GM23248 (cell line): Measurements from ENCODE around the gene RPL39L. TPM values are rescaled to one million over a fixed set of nuclear protein-coding genes. Genes with fewer than 3 reads are reported as not detected.

Experiments
- DNase-seq: peaks from one replicate; pipeline ENCODE4 v3.0.0-alpha.2; 2015
- H2AFZ ChIP-seq: fragments of 200-600 bp; sonication (generic); 2 replicates; pipeline ENCODE4 v1.6.1; 2016; ENCODE audit warnings: antibody characterized with exemption
- H3F3A ChIP-seq: fragments of 200-600 bp; sonication (generic); 2 replicates; pipeline ENCODE4 v1.6.1; 2016; ENCODE audit warnings: mild to moderate bottlenecking, antibody characterized with exemption, mixed run types; ENCODE audit not compliant: insufficient read depth
- H3K27ac ChIP-seq: fragments of 200-600 bp; sonication (generic); 2 replicates; pipeline ENCODE4 v1.5.1; 2016; ENCODE audit warnings: mild to moderate bottlenecking
- H3K27me3 ChIP-seq: fragments of 200-600 bp; sonication (generic); replicated peaks from 2 replicates; pipeline ENCODE4 v1.6.1; 2016; ENCODE audit warnings: mild to moderate bottlenecking; ENCODE audit not compliant: insufficient read depth
- H3K36me3 ChIP-seq: fragments of 200-600 bp; sonication (generic); 2 replicates; pipeline ENCODE4 v1.6.1; 2016; ENCODE audit warnings: low read depth, mild to moderate bottlenecking
- H3K4me1 ChIP-seq: fragments of 200-600 bp; sonication (generic); 2 replicates; pipeline ENCODE4 v1.6.1; 2016; ENCODE audit warnings: mild to moderate bottlenecking; ENCODE audit not compliant: insufficient read depth
- H3K4me2 ChIP-seq: fragments of 200-600 bp; sonication (generic); one replicate; pipeline ENCODE4 v1.6.1; 2016; ENCODE audit warnings: mild to moderate bottlenecking; ENCODE audit not compliant: unreplicated experiment
- H3K4me3 ChIP-seq: fragments of 200-600 bp; sonication (generic); 2 replicates; pipeline ENCODE4 v1.5.1; 2016; ENCODE audit warnings: mild to moderate bottlenecking
- H3K79me2 ChIP-seq: fragments of 200-600 bp; sonication (generic); 2 replicates; pipeline ENCODE4 v1.6.1; 2016; ENCODE audit warnings: mild to moderate bottlenecking; ENCODE audit not compliant: insufficient read depth
- H3K9ac ChIP-seq: fragments of 200-600 bp; sonication (generic); 2 replicates; pipeline ENCODE4 v1.6.1; 2016; ENCODE audit warnings: mild to moderate bottlenecking
- H3K9me2 ChIP-seq: fragments of 200-600 bp; sonication (generic); 2 replicates; pipeline ENCODE4 v1.6.1; 2016; ENCODE audit warnings: mixed run types, mild to moderate bottlenecking, moderate library complexity; ENCODE audit not compliant: insufficient read depth
- H3K9me3 ChIP-seq: fragments of 200-600 bp; sonication (generic); one replicate; pipeline ENCODE4 v1.6.1; 2017; ENCODE audit warnings: low read depth
- H4K20me1 ChIP-seq: fragments of 200-600 bp; sonication (generic); 2 replicates; pipeline ENCODE4 v1.6.0; 2016; ENCODE audit not compliant: insufficient read depth
- EZH2 ChIP-seq: fragments of 200-600 bp; sonication (generic); IDR thresholded peaks from 2 replicates; pipeline ENCODE4 v1.6.1; 2018; ENCODE audit warnings: antibody characterized with exemption, mild to moderate bottlenecking; ENCODE audit not compliant: insufficient read depth, poor library complexity, severe bottlenecking
- EZH2phosphoT487 ChIP-seq: fragments of 200-600 bp; sonication (generic); IDR thresholded peaks from 2 replicates; pipeline ENCODE4 v1.6.1; 2018; ENCODE audit warnings: antibody characterized with exemption, moderate library complexity, mild to moderate bottlenecking, low read depth; ENCODE audit not compliant: insufficient read depth
- WGBS, 2 experiments: methylation state at CpG; one replicate each; pipeline ENCODE4 v1.1.6; 2015 to 2017; ENCODE audit warnings: low lambda C conversion rate in 2 of 2, low coverage in 1 of 2; ENCODE audit errors: missing lambda C conversion rate in 2 of 2; 5-methylcytosine and 5-hydroxymethylcytosine counted together
- in situ Hi-C: fragments of 300-500 bp; cut with MboI; formaldehyde crosslinking; loops from 2 replicates; pipeline ENCODE4 v1.15.0; 2020
- polyA plus RNA-seq: library from polyadenylated mRNA; unstranded; fragments of >200 nt; fragmentation: Nextera tagmentation; extraction: Ambion mirVana; gene quantifications from 2 replicates; pipeline ENCODE4 v1.2.1, GENCODE V29; 2016
- total RNA-seq: library from RNA; depleted of rRNA; stranded (reverse); fragments of >200 nt; shearing (Covaris generic); gene quantifications from 2 replicates; pipeline ENCODE4 v1.2.3, GENCODE V29; 2014

The RPL39L gene
- total and polyA plus RNA-seq, 2 experiments from 2014 or later = 12.8 to 22.0 TPM

GRCh38 chr3:187102073-187102634, 37.1 kb downstream of the RPL39L start:
- in situ Hi-C loops = no loop called here
- DNase-seq = peak; percentile 2
- H3K4me2 ChIP-seq = peak overlapping the region; percentile 60
- H4K20me1 ChIP-seq = no peaks in the 10 kb centered on the region
- no peaks in the 10 kb centered on the region for H3K9me2 ChIP-seq
- peak overlapping the region; percentile 50 for H2AFZ ChIP-seq
- H3K27ac ChIP-seq = no peak overlapping the region
- H3K36me3 ChIP-seq = no peaks in the 10 kb centered on the region
- TF ChIP-seq EZH2phosphoT487 = no peak
- no peak for TF ChIP-seq EZH2
- no peaks in the 10 kb centered on the region for H3K79me2 ChIP-seq
- peak overlapping the region; percentile 34; the same call in 1 of the 2 replicates for H3K9ac ChIP-seq
- H3K4me3 ChIP-seq = peak overlapping the region; percentile 55
- no peaks in the 10 kb centered on the region for H3K9me3 ChIP-seq
- H3K4me1 ChIP-seq = peaks cover 4% of the 10 kb centered on the region
- no peaks in the 10 kb centered on the region for H3K27me3 ChIP-seq
- 63 to 86% methylated on average over 1 of the region's 1 CpG for WGBS, 2 experiments
- no peaks in the 10 kb centered on the region for H3F3A ChIP-seq

- Histone ChIP-seq H3K79me2 (no peaks in the 10 kb centered on the region), H3F3A (no peaks in the 10 kb centered on the region), H3K9me3 (no peaks in the 10 kb centered on the region), H3K4me2 (peak overlapping the region; percentile 60), H3K4me1 (peaks cover 4% of the 10 kb centered on the region), H3K4me3 (peak overlapping the region; percentile 55), H3K36me3 (no peaks in the 10 kb centered on the region), H4K20me1 (no peaks in the 10 kb centered on the region), H3K9me2 (no peaks in the 10 kb centered on the region), H3K27me3 (no peaks in the 10 kb centered on the region), H3K9ac (peak overlapping the region; percentile 34; the same call in 1 of the 2 replicates), H2AFZ (peak overlapping the region; percentile 50), H3K27ac (no peak overlapping the region)
- in situ Hi-C loops = no loop called here
- 41% methylated on average over 9 of the region's 9 CpGs for WGBS, 2 experiments
- TF ChIP-seq EZH2 (no peak), EZH2phosphoT487 (no peak)
- peak; percentile 56 for DNase-seq
Measured at GRCh38 chr3:187101184-187102072, 37.9 kb downstream of the RPL39L start.

GRCh38 chr3:187098923-187099512, 40.3 kb downstream of the RPL39L start:
- no peaks in the 10 kb centered on the region for H3K79me2 ChIP-seq
- H3K4me3 ChIP-seq = no peak overlapping the region
- H4K20me1 ChIP-seq = no peaks in the 10 kb centered on the region
- no peaks in the 10 kb centered on the region for H3F3A ChIP-seq
- H3K9me2 ChIP-seq = no peaks in the 10 kb centered on the region
- no peaks in the 10 kb centered on the region for H3K27me3 ChIP-seq
- no peaks in the 10 kb centered on the region for H3K36me3 ChIP-seq
- H3K9ac ChIP-seq = no peak overlapping the region
- in situ Hi-C loops = no loop called here
- 58 to 63% methylated on average over 2 of the region's 2 CpGs for WGBS, 2 experiments
- TF ChIP-seq EZH2phosphoT487 (no peak), EZH2 (no peak)
- H3K4me1 ChIP-seq = peaks cover 4% of the 10 kb centered on the region
- DNase-seq = no peak
- no peak overlapping the region for H2AFZ ChIP-seq
- H3K27ac ChIP-seq = no peak overlapping the region
- H3K9me3 ChIP-seq = no peaks in the 10 kb centered on the region
- no peak overlapping the region for H3K4me2 ChIP-seq

- H3K27me3 ChIP-seq = no peaks in the 10 kb centered on the region
- no peak overlapping the region for H3K4me3 ChIP-seq
- H3K36me3 ChIP-seq = no peaks in the 10 kb centered on the region
- no peaks in the 10 kb centered on the region for H3K9me3 ChIP-seq
- in situ Hi-C loops = no loop called here
- H3K79me2 ChIP-seq = no peaks in the 10 kb centered on the region
- TF ChIP-seq EZH2phosphoT487 (no peak), EZH2 (no peak)
- WGBS, 2 experiments = 76 to 89% methylated on average over 1 of the region's 1 CpG
- H2AFZ ChIP-seq = no peak overlapping the region
- H3F3A ChIP-seq = no peaks in the 10 kb centered on the region
- no peak overlapping the region for H3K27ac ChIP-seq
- no peak overlapping the region for H3K9ac ChIP-seq
- no peaks in the 10 kb centered on the region for H3K9me2 ChIP-seq
- no peaks in the 10 kb centered on the region for H4K20me1 ChIP-seq
- no peak for DNase-seq
- H3K4me2 ChIP-seq = no peak overlapping the region
- no peaks in the 10 kb centered on the region for H3K4me1 ChIP-seq
Measured at GRCh38 chr3:187093320-187093719, 46.0 kb downstream of the RPL39L start.
